HG03460 (cell line): ENCODE measurements around the gene SRRM5.
A peak's percentile ranks its signal among the peaks of the same experiment; 100 is the strongest.
"Not testable (repeated sequence)": the region's sequence is repeated elsewhere in the genome, so short reads cannot be mapped to it uniquely, and the experiment has no call there.

Experiments used
- ATAC-seq: cut with Tn5 transposase; IDR thresholded peaks from one replicate; pipeline ENCODE4 v1.9.1; 2021; ENCODE audit not compliant: unreplicated experiment

SRRM5 gene

GRCh38 chr19:43611788-43612187, at the start of gene SRRM5:
Gene SRRM5 (plus strand): TSS chr19:43612088. CDS start chr19:43612122, 34 bp downstream.
- ATAC-seq: no peak

- no peak for ATAC-seq
These were observed 49.6 kb upstream of the SRRM5 start for GRCh38 chr19:43562226-43562697.

- ATAC-seq: peak; percentile 82
These were observed 49.1 kb upstream of the SRRM5 start for GRCh38 chr19:43562698-43563241.

GRCh38 chr19:43563816-43564457, 48.0 kb upstream of the SRRM5 start:
- ATAC-seq: no peak

GRCh38 chr19:43564800-43565199, 47.1 kb upstream of the SRRM5 start:
- no peak for ATAC-seq

- no peak for ATAC-seq
These were observed 42.2 kb upstream of the SRRM5 start for GRCh38 chr19:43569657-43570056.

- no peak for ATAC-seq
These were observed 41.6 kb upstream of the SRRM5 start for GRCh38 chr19:43570174-43570791.

GRCh38 chr19:43572171-43572588, 39.7 kb upstream of the SRRM5 start:
- ATAC-seq: no peak

- ATAC-seq: no peak
These were observed 37.3 kb upstream of the SRRM5 start for GRCh38 chr19:43574424-43575155.

- peak; percentile 94 for ATAC-seq
These were observed 36.5 kb upstream of the SRRM5 start, which contains the start of the genes PINLYP and XRCC1 for GRCh38 chr19:43575156-43575950. Gene PINLYP (plus strand): TSS chr19:43575801. CDS start chr19:43577192, 1,391 bp downstream. Gene XRCC1 (minus strand): TSS chr19:43575527. CDS start chr19:43575458, 69 bp downstream.

GRCh38 chr19:43575955-43576878, 35.7 kb upstream of the SRRM5 start:
- ATAC-seq: no peak

GRCh38 chr19:43578787-43579186, 33.1 kb upstream of the SRRM5 start:
- no peak for ATAC-seq

GRCh38 chr19:43581467-43581866, 30.4 kb upstream of the SRRM5 start:
- ATAC-seq: no peak

- ATAC-seq: no peak
These were observed 29.4 kb upstream of the SRRM5 start for GRCh38 chr19:43582495-43582894.

- ATAC-seq: no peak
These were observed 27.4 kb upstream of the SRRM5 start for GRCh38 chr19:43584484-43584883.

GRCh38 chr19:43586346-43586745, 25.5 kb upstream of the SRRM5 start:
- ATAC-seq: no peak

GRCh38 chr19:43587029-43587428, 24.9 kb upstream of the SRRM5 start:
- ATAC-seq: not testable (repeated sequence)

- no peak for ATAC-seq
These were observed 22.6 kb upstream of the SRRM5 start for GRCh38 chr19:43589277-43589676.

GRCh38 chr19:43589678-43590077, 22.2 kb upstream of the SRRM5 start:
- ATAC-seq: no peak
